H1 (cell line): Measurements from ENCODE around the gene ATP6V1B1. TPM values are rescaled to one million over a fixed set of nuclear protein-coding genes. Genes with fewer than 3 reads are reported as not detected.

Source experiments
- CTCF ChIA-PET: fragments of 300-600 bp; sonication (Branson Sonifier 250); formaldehyde crosslinking; loops from one replicate; lab custom pipeline; 2021; ENCODE audit not compliant: partially characterized antibody; lab: Charles Lee
- POLR2A ChIA-PET: fragments of 300-600 bp; sonication (Branson Sonifier 250); formaldehyde crosslinking; loops from one replicate; lab custom pipeline; 2021; ENCODE audit warnings: inconsistent platforms; ENCODE audit not compliant: partially characterized antibody; lab: Charles Lee
- DNase-seq, 2 experiments: peaks; one replicate each; pipeline versions ENCODE4 v3.0.0 to v3.0.0-alpha.2; 2010 to 2022; ENCODE audit warnings: low spot score in 2 of 2, low read depth in 1 of 2, mixed read lengths in 1 of 2
- FAIRE-seq: peaks from 2 replicates; lab custom pipeline; 2011; peaks lifted over from hg19 to GRCh38; lab: Jason Lieb, UNC
- H2AFZ ChIP-seq: 2 replicates; pipeline ENCODE4 v1.8.1; 2012; ENCODE audit warnings: low read length, inconsistent platforms
- H2AK5ac ChIP-seq: 2 replicates; pipeline ENCODE4 v1.6.1; 2013; ENCODE audit warnings: low read depth, low read length
- H2BK120ac ChIP-seq: replicated peaks from 2 replicates; pipeline ENCODE3; 2013; ENCODE audit warnings: low read depth, low read length, inconsistent platforms
- H2BK12ac ChIP-seq: 2 replicates; pipeline ENCODE4 v1.6.1; 2013; ENCODE audit warnings: low read depth, low read length
- H2BK15ac ChIP-seq: 2 replicates; pipeline ENCODE4 v1.6.1; 2013; ENCODE audit warnings: low read length
- H2BK20ac ChIP-seq: 2 replicates; pipeline ENCODE4 v1.6.1; 2013; ENCODE audit warnings: low read length
- H2BK5ac ChIP-seq: 2 replicates; pipeline ENCODE4 v1.6.1; 2013; ENCODE audit warnings: low read depth, low read length
- H3K14ac ChIP-seq: 2 replicates; pipeline ENCODE4 v1.6.1; 2013; ENCODE audit warnings: inconsistent platforms; ENCODE audit not compliant: insufficient read length
- H3K18ac ChIP-seq: 2 replicates; pipeline ENCODE4 v1.6.1; 2013; ENCODE audit warnings: low read length; ENCODE audit errors: extremely low read depth
- H3K23ac ChIP-seq: 2 replicates; pipeline ENCODE4 v1.6.1; 2013; ENCODE audit warnings: inconsistent platforms; ENCODE audit not compliant: insufficient read length
- H3K23me2 ChIP-seq: 2 replicates; pipeline ENCODE4 v1.6.1; 2013; ENCODE audit warnings: low read depth, low read length
- H3K27ac ChIP-seq: 2 replicates; pipeline ENCODE4 v1.6.1; 2011; ENCODE audit warnings: low read depth, low read length, inconsistent platforms
- H3K27me3 ChIP-seq, 4 experiments: replicated peaks in 1 of 4; 1 replicate in 1 of 4; 2 replicates in 3 of 4; pipeline versions ENCODE4 v1.6.1 to v1.8.1; 2011 to 2013; ENCODE audit warnings: low read length in 3 of 4, mild to moderate bottlenecking in 3 of 4, inconsistent platforms in 2 of 4, mixed read lengths in 2 of 4, moderate library complexity in 1 of 4; ENCODE audit not compliant: control insufficient read depth in 3 of 4, insufficient read depth in 3 of 4; ENCODE audit errors: extremely low read depth in 1 of 4
- H3K36me3 ChIP-seq, 4 experiments: 2 replicates each; pipeline versions ENCODE4 v1.6.1 to v1.8.1; 2011 to 2013; ENCODE audit warnings: mild to moderate bottlenecking in 4 of 4, low read length in 3 of 4, moderate library complexity in 2 of 4, control low read depth in 1 of 4, inconsistent platforms in 1 of 4; ENCODE audit not compliant: insufficient read depth in 4 of 4, control insufficient read depth in 2 of 4
- H3K4ac ChIP-seq: replicated peaks from 2 replicates; pipeline ENCODE3; 2013; ENCODE audit warnings: low read length, low read depth, mixed read lengths, inconsistent platforms; ENCODE audit not compliant: insufficient read length
- H3K4me1 ChIP-seq, 4 experiments: replicated peaks in 1 of 4; 1 replicate in 1 of 4; 2 replicates in 3 of 4; pipeline versions ENCODE4 v1.6.1 to v1.8.1; 2011 to 2013; ENCODE audit warnings: low read length in 3 of 4, inconsistent platforms in 2 of 4, mixed read lengths in 1 of 4; ENCODE audit not compliant: insufficient read depth in 4 of 4, control insufficient read depth in 3 of 4
- H3K4me2 ChIP-seq, 2 experiments: 2 replicates each; pipeline versions ENCODE4 v1.6.1 to v1.8.1; 2011 to 2013; ENCODE audit warnings: low read depth in 2 of 2, low read length in 2 of 2, control low read depth in 1 of 2, inconsistent platforms in 1 of 2, mild to moderate bottlenecking in 1 of 2; ENCODE audit not compliant: insufficient read depth in 1 of 2
- H3K4me3 ChIP-seq, 4 experiments: fragments of 200-600, 300-600 bp in 1 of 4; sonication (generic), shearing (Covaris generic), sonication (Bioruptor Twin) in 1 of 4; 2 replicates each; pipeline versions ENCODE4 v1.5.1 to v1.8.1; 2011 to 2016; ENCODE audit warnings: low read length in 4 of 4, low read depth in 3 of 4, control low read depth in 2 of 4, inconsistent platforms in 2 of 4, mild to moderate bottlenecking in 2 of 4, mixed read lengths in 1 of 4, moderate library complexity in 1 of 4; ENCODE audit not compliant: insufficient read depth in 2 of 4; ENCODE audit errors: extremely low read depth in 1 of 4
- H3K56ac ChIP-seq: replicated peaks from 2 replicates; pipeline ENCODE3; 2013; ENCODE audit warnings: low read depth, mild to moderate bottlenecking, mixed read lengths, low read length, inconsistent platforms; ENCODE audit not compliant: insufficient read length
- H3K79me1 ChIP-seq: 2 replicates; pipeline ENCODE4 v1.6.1; 2013; ENCODE audit warnings: low read depth, low read length, control low read depth
- H3K79me2 ChIP-seq, 2 experiments: 2 replicates each; pipeline versions ENCODE4 v1.6.1 to v1.8.1; 2012 to 2013; ENCODE audit warnings: low read length in 2 of 2, mild to moderate bottlenecking in 2 of 2, inconsistent platforms in 1 of 2; ENCODE audit not compliant: insufficient read depth in 2 of 2, control insufficient read depth in 1 of 2
- H3K9ac ChIP-seq, 4 experiments: replicated peaks in 1 of 4; 1 replicate in 1 of 4; 2 replicates in 3 of 4; pipeline versions ENCODE4 v1.6.1 to v1.8.1; 2011 to 2013; ENCODE audit warnings: low read depth in 3 of 4, low read length in 3 of 4, control low read depth in 2 of 4, mild to moderate bottlenecking in 2 of 4, moderate library complexity in 2 of 4, inconsistent platforms in 1 of 4; ENCODE audit errors: extremely low read depth in 1 of 4
- H3K9me3 ChIP-seq, 2 experiments: 2 replicates each; pipeline versions ENCODE4 v1.6.1 to v1.8.1; 2012 to 2013; ENCODE audit warnings: mild to moderate bottlenecking in 2 of 2, moderate library complexity in 2 of 2, control low read depth in 1 of 2, inconsistent platforms in 1 of 2, low read depth in 1 of 2, low read length in 1 of 2, mixed read lengths in 1 of 2; ENCODE audit not compliant: insufficient read depth in 2 of 2
- H4K20me1 ChIP-seq, 2 experiments: replicated peaks in 1 of 2; 2 replicates each; pipeline versions ENCODE3 to v1.8.1; 2011 to 2013; ENCODE audit warnings: inconsistent platforms in 2 of 2, low read length in 2 of 2, mild to moderate bottlenecking in 1 of 2; ENCODE audit not compliant: insufficient read depth in 2 of 2, control insufficient read depth in 1 of 2
- H4K5ac ChIP-seq: 2 replicates; pipeline ENCODE4 v1.6.1; 2013; ENCODE audit warnings: low read length, low read depth, mixed read lengths, inconsistent platforms; ENCODE audit not compliant: insufficient read length
- H4K8ac ChIP-seq: 2 replicates; pipeline ENCODE4 v1.8.0; 2013; ENCODE audit warnings: mild to moderate bottlenecking, moderate library complexity, low read length, inconsistent platforms; ENCODE audit not compliant: insufficient read depth; ENCODE audit errors: extremely low read depth
- H4K91ac ChIP-seq: replicated peaks from 2 replicates; pipeline ENCODE3; 2013; ENCODE audit warnings: low read length, mixed read lengths, inconsistent platforms; ENCODE audit not compliant: insufficient read length
- SP4 ChIP-seq: IDR thresholded peaks from 2 replicates; pipeline ENCODE4 v1.6.1; 2012; ENCODE audit warnings: low read length, inconsistent platforms
- YY1 ChIP-seq: IDR thresholded peaks from 2 replicates; pipeline ENCODE4 v1.6.1; 2011; ENCODE audit warnings: low read depth, mild to moderate bottlenecking, low read length
- WGBS, 2 experiments: shearing (Covaris generic) in 1 of 2; methylation state at CpG; one replicate each; pipeline versions ENCODE4 v1.1.6 to v1.1.7; 2013 to 2015; ENCODE audit warnings: low lambda C conversion rate in 2 of 2, mixed read lengths in 2 of 2, inconsistent platforms in 1 of 2, low coverage in 1 of 2, missing lambda C conversion rate in 1 of 2; ENCODE audit not compliant: insufficient replicate concordance in 2 of 2, insufficient coverage in 1 of 2, insufficient read length in 1 of 2; ENCODE audit errors: extremely low coverage in 1 of 2, missing lambda C conversion rate in 1 of 2; 5-methylcytosine and 5-hydroxymethylcytosine counted together
- polyA plus RNA-seq, 7 experiments: library from polyadenylated mRNA; depleted of rRNA in 3 of 7; stranded (reverse) in 5 of 7; unstranded in 2 of 7; fragments of >200 nt in 5 of 7; fragments of 200-250 nt in 2 of 7; gene quantifications; 1 replicate in 5 of 7; 2 replicates in 1 of 7; 4 replicates in 1 of 7; pipeline versions ENCODE4 v1.2.1 to v1.2.3, GENCODE V29; 2011 to 2013; ENCODE audit warnings: missing spikeins in 2 of 7, mixed read lengths in 2 of 7
- total RNA-seq: library from RNA; stranded (reverse); fragmentation: NEBNext Ultra II Directional; extraction: Animal tissue kit (Norgen Biotek cat#: 25700); gene quantifications from 2 replicates; pipeline ENCODE4 v1.2.1, GENCODE V29; 2021

The ATP6V1B1 gene
- total and polyA plus RNA-seq, 2 of the 8 experiments (the other 6 are each of a cell fraction or from before 2014, with no cell fraction given) = not detected

- no peak overlapping the region for H2BK15ac ChIP-seq
- no peaks in the 10 kb centered on the region for H3K9me3 ChIP-seq
- 88% methylated on average over 2 of the region's 2 CpGs; no CpG with 5 or more reads in 1 of the 2 experiments for WGBS, 2 experiments
- FAIRE-seq (no peak), DNase-seq (no peak)
- no peak overlapping the region for H3K14ac ChIP-seq
- peaks cover 6% of the 10 kb centered on the region; the same call in 1 of the 2 replicates for H3K23me2 ChIP-seq
- H3K4ac ChIP-seq = no peak overlapping the region
- H3K27me3 ChIP-seq = peaks cover 0 to 7% (median 0%) of the 10 kb centered on the region in 4 experiments; a peak in 3 of 7 replicates
- no peak overlapping the region for H2BK20ac ChIP-seq
- H4K5ac ChIP-seq = no peak overlapping the region
- no peak overlapping the region for H3K56ac ChIP-seq
- H2BK5ac ChIP-seq = no peak overlapping the region
- ChIA-PET POLR2A (no interaction called here), CTCF (interaction anchor here (0.9 to 1.7 kb wide), 6 partner anchors 8 to 69 kb away, joined by 3 to 4 read pairs (median 4); partner anchors contain the start of gene NAGK)
- H3K27ac ChIP-seq = no peak overlapping the region
- H3K4me2 ChIP-seq = no peak overlapping the region
- H4K8ac ChIP-seq = no peak overlapping the region
- TF ChIP-seq SP4 (no peak), YY1 (no peak)
- H2AFZ ChIP-seq = no peak overlapping the region
- no peaks in the 10 kb centered on the region for H3K79me2 ChIP-seq
- no peak overlapping the region for H3K4me3 ChIP-seq
- H2AK5ac ChIP-seq = no peak overlapping the region
- no peak overlapping the region for H3K23ac ChIP-seq
- H3K9ac ChIP-seq = no peak overlapping the region
- no peaks in the 10 kb centered on the region for H3K79me1 ChIP-seq
- H3K4me1 ChIP-seq = peaks cover 3 to 11% (median 7%) of the 10 kb centered on the region in 4 experiments; a peak in 5 of 7 replicates
- peaks cover 0 to 2% of the 10 kb centered on the region in 2 experiments for H4K20me1 ChIP-seq
- H4K91ac ChIP-seq = no peak overlapping the region
- H2BK120ac ChIP-seq = no peak overlapping the region
- H3K18ac ChIP-seq = no peak overlapping the region
- H2BK12ac ChIP-seq = no peak overlapping the region
- H3K36me3 ChIP-seq = no peaks in the 10 kb centered on the region
Measured at GRCh38 chr2:70999362-70999761, 63.7 kb downstream of the ATP6V1B1 start.
